T-helper 2 cell treated with Interferon-gamma antibody and Interleukin-4, amounts not matched to agents 5 μg/mL and 100 μg/mL, for 36 hours (primary cell): Measurements from ENCODE around the gene MSI2.

Source experiments
- DNase-seq: peaks from one replicate; pipeline ENCODE4 v3.0.0; 2021; ENCODE audit warnings: low spot score
- H3K27ac Mint-ChIP-seq: one replicate; pipeline ENCODE4 v1.8.0; 2021; ENCODE audit warnings: mild to moderate bottlenecking, mixed read lengths
- H3K27me3 Mint-ChIP-seq: one replicate; pipeline ENCODE4 v1.8.0; 2021; ENCODE audit warnings: low read depth, mixed read lengths
- H3K36me3 Mint-ChIP-seq: one replicate; pipeline ENCODE4 v1.8.0; 2021; ENCODE audit warnings: low read depth, mixed read lengths
- H3K4me1 Mint-ChIP-seq: one replicate; pipeline ENCODE4 v1.8.0; 2021; ENCODE audit warnings: low read depth, mixed read lengths
- H3K4me3 Mint-ChIP-seq: one replicate; pipeline ENCODE4 v1.8.0; 2022; ENCODE audit warnings: mild to moderate bottlenecking, moderate library complexity, mixed read lengths
- H3K9me3 Mint-ChIP-seq: one replicate; pipeline ENCODE4 v1.8.0; 2021; ENCODE audit warnings: mixed read lengths

MSI2 gene

DNA sequence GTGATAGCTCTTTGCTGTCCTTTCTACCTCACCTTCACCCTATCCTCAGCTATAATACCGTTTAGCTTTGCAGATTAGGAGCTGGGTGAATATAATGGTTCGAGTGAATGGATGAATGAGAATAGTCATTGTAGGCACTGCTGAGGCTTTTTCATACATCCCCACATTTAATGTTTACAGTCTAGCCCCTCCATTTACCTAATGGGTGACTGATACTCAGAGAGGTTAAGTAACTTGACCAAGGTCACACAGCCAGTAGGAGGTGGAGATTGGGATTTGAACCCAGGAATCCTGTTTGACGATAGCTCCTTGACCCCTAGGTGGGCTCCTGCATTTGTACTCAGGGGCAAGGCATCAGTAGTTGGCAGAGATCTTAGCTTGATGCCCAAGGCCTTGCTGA, 293.1 kb downstream of the MSI2 start:
- no peaks in the 10 kb centered on the region for H3K36me3 Mint-ChIP-seq
- H3K9me3 Mint-ChIP-seq: no peaks in the 10 kb centered on the region
- no peaks in the 10 kb centered on the region for H3K27me3 Mint-ChIP-seq
- no peak for DNase-seq
- peaks cover 8% of the 10 kb centered on the region for H3K4me1 Mint-ChIP-seq
- no peak overlapping the region for H3K4me3 Mint-ChIP-seq
- no peak overlapping the region for H3K27ac Mint-ChIP-seq

DNA sequence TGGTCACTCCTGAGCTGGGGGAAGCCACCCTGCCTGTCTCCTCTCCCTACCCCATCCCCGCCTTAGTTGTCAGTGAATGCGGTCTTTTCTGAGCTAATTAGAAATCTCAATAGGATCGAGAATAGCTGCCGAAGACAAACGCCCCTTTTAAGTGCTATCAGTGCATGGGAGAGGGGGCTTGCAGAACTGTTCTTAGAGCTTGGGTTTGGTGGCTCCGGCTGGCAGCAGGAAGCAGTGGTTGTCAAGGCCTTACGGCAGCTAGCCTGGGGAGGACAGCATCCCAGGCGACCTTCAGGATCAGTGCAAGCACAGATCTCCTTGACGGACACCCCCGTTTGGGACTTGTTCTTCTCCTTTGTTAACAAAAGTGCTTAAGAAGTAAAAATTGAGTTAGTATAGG, 293.7 kb downstream of the MSI2 start:
- Mint-ChIP-seq H3K27me3 (no peaks in the 10 kb centered on the region), H3K9me3 (no peaks in the 10 kb centered on the region), H3K4me1 (peaks cover 8% of the 10 kb centered on the region), H3K27ac (no peak overlapping the region), H3K4me3 (no peak overlapping the region), H3K36me3 (no peaks in the 10 kb centered on the region)
- no peak for DNase-seq

DNA sequence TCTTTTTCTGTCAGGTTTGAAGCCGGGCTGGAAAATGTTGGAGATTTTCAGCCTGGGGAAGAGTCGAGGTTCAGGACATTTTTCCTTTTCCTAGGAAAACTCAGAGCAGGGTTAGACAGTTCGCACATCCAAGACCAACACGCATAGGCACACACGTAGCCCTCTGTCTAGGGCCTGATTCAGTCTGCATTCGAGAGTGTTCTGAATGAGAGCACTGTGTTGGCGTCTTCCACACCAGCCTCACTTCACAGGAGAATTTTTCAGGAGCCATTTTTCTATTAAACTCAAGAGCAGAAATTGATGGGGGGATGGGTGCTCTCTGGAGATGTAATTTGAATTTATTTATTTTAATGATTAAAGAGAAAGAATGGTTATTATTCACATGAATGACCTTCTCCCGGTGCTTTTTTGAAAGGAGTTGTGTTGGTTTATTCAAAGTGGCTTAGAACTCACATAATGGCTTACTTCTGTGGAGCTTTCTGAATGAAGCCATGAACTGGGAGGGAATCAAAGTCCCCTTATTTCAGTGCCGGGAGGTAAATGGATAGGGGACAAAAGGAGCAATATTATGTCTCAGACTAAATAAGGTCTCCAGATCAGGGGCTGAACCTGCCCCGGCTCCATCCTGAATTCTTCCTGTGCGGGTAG, 294.5 kb downstream of the MSI2 start:
- Mint-ChIP-seq H3K27ac (no peak overlapping the region), H3K9me3 (no peaks in the 10 kb centered on the region), H3K4me1 (peaks cover 8% of the 10 kb centered on the region), H3K4me3 (no peak overlapping the region), H3K27me3 (no peaks in the 10 kb centered on the region), H3K36me3 (no peaks in the 10 kb centered on the region)
- DNase-seq: no peak

DNA sequence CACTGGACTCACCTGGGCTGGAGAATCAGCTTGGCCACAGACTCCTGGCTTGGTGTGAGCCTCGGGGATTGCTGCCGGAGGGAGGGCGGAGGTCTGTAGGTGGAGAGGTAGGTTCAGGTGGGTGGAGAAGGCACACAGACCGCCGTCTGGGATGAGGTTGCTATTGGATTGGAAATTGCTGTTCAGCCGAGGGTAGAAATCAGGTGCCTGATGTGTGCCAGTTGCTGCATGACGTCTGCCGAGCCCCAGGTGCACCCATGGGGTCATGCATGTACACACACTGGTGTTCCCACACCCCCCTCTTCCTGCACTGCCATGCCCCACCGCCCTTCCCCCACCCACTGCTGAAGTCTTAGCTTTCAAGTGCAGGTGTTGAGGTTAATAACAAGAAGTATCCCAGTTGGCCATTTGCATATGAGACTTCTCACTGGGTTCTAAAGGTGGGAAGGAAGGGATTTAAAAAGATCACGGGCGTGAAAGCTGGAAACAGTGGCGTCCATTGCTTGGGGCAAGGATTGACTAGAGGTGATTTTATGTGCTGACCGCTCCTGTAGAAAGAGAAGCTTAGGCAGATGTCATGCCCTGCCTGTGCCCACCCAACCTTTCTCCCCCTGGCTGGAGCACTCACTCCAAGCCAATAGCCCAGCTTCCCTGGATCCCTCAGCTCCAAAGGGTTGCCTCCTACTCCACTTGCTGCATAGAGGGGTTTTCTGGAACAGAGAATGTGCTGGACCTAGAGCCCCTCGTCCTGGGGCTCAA, 295.2 kb downstream of the MSI2 start:
- H3K36me3 Mint-ChIP-seq: no peaks in the 10 kb centered on the region
- H3K27ac Mint-ChIP-seq: no peak overlapping the region
- no peak overlapping the region for H3K4me3 Mint-ChIP-seq
- H3K27me3 Mint-ChIP-seq: no peaks in the 10 kb centered on the region
- peaks cover 8% of the 10 kb centered on the region for H3K4me1 Mint-ChIP-seq
- no peaks in the 10 kb centered on the region for H3K9me3 Mint-ChIP-seq
- DNase-seq: no peak

DNA sequence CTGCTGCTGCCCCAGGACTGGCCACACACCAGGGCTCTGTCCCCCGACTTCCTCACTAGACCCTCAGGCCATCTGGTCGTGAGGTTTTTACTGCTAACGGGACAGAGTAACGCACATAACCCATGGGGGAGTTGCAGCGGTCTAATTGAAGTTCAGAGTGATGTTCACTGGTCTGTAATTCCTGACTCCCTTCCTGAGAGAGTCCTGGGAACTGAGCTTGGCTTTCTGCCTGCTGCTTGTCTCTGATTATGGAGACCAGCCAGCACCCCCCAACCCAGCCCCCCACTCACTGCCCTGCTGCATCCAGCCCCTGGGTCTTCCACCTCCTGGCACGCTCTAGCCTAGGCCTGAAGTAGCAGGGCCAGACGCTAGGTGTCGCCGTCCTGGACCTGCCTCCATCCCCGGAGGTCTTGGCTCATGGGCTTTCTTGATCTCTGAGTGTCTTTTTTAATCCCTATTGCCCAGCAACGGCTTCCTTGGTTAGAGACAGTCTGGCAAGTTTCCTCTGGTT, 295.8 kb downstream of the MSI2 start:
- H3K36me3 Mint-ChIP-seq: no peaks in the 10 kb centered on the region
- no peak overlapping the region for H3K27ac Mint-ChIP-seq
- no peak overlapping the region for H3K4me3 Mint-ChIP-seq
- H3K9me3 Mint-ChIP-seq: no peaks in the 10 kb centered on the region
- DNase-seq: no peak
- H3K4me1 Mint-ChIP-seq: peaks cover 3% of the 10 kb centered on the region
- H3K27me3 Mint-ChIP-seq: no peaks in the 10 kb centered on the region

DNA sequence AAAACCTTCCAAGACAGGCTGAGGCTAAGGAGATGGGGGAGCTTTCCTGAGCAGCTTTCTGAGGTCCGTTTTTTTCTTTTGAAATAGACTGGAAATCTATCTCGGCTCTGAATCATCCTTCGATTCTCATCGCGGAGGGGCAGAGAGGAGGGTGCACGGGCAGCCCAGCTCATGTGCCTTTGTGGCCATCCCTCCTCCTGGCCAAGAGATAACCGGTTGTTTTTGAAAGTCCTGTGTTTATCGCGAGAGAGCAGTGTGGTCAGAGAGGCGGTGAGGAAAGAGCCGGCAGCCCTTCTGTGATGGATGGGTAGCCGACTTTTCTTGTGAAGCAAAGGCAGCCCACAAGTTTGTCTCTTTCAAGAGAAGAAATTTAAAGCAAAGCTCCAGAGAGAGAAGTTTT, 297.2 kb downstream of the MSI2 start:
- H3K9me3 Mint-ChIP-seq: no peaks in the 10 kb centered on the region
- DNase-seq: no peak
- H3K36me3 Mint-ChIP-seq: no peaks in the 10 kb centered on the region
- no peak overlapping the region for H3K27ac Mint-ChIP-seq
- no peaks in the 10 kb centered on the region for H3K27me3 Mint-ChIP-seq
- no peaks in the 10 kb centered on the region for H3K4me1 Mint-ChIP-seq
- H3K4me3 Mint-ChIP-seq: no peak overlapping the region

DNA sequence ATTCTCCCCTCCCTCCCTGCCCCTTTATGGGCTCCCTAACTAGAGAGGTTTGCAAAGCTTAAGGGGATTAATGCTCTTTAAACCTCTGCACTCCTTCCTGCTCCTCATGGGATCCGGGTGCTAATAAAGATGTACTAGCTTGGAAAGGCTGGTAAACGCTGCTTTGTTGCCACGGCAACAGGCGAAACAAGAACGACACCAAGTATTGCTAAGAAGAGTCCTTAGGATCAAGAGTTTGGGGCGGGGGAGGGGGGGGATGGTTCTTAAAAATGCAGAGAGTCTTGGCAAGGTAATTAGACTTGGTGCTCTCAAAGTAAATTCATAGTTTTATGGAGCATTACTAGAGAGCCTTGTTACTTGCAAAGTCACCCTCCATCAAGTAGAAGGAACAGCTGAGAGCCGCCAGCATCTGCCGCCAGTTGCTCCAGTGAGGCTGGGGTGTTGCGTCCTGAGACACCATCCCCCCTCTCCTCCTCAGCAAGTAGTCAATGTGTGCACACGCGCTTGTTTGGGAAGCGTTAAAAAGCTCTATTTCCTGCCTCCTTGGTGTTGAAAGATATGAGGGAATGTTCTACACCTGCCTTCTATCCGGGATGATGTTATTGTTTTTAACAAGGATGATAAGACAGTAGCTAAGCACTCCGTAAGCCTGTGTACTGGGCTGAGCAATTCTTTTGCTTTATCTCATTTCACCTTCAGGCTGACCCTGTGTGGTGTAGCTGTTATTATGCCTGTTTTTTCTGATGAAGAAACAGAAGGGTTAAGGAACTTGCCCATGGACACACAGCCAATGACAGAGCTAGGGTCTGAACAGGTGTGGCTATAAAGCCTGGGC, 297.9 kb downstream of the MSI2 start:
- H3K9me3 Mint-ChIP-seq: no peaks in the 10 kb centered on the region
- H3K27ac Mint-ChIP-seq: no peak overlapping the region
- no peaks in the 10 kb centered on the region for H3K4me1 Mint-ChIP-seq
- H3K27me3 Mint-ChIP-seq: no peaks in the 10 kb centered on the region
- no peak for DNase-seq
- no peak overlapping the region for H3K4me3 Mint-ChIP-seq
- no peaks in the 10 kb centered on the region for H3K36me3 Mint-ChIP-seq

DNA sequence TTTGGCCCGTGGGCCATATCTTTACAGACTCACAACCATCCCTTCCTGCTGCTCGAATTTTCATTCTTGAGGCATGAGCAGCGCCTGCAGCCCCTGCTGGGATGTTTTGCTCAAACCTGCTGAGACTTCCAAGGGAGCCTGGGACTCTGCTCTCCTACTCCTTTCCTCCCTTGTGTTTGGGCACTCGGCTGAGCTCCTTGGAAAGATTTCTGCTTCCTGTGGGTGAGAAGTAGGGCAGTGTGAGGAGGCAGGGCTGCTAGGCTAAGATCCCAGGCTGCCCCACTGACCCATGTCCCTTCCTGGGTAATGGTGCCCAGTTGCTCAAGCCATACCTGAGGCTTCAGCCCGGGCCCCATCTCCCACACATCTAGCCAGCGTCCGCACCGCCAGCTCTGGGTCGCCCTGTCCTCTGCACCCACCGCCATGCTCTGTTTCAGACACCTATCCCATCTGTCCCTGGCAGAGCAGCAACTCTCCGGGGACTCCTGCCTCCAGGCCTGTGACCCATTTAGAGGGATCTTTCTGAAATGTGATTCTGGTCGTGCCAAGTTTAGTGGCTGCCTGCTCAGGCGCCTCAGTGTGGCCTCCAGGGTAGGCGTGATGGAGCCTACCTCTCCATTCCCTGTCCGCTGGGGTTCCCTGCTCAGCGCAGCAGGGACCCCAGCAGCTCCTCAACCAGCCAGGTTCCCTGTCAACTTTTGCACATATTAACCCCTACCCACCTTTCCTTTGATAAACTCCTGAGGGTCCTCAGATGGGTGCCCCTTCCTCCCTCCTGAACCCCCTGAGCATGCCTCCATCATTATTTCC, 298.7 kb downstream of the MSI2 start:
- Mint-ChIP-seq H3K9me3 (no peaks in the 10 kb centered on the region), H3K4me1 (no peaks in the 10 kb centered on the region), H3K4me3 (no peak overlapping the region), H3K36me3 (no peaks in the 10 kb centered on the region), H3K27me3 (no peaks in the 10 kb centered on the region), H3K27ac (no peak overlapping the region)
- no peak for DNase-seq

DNA sequence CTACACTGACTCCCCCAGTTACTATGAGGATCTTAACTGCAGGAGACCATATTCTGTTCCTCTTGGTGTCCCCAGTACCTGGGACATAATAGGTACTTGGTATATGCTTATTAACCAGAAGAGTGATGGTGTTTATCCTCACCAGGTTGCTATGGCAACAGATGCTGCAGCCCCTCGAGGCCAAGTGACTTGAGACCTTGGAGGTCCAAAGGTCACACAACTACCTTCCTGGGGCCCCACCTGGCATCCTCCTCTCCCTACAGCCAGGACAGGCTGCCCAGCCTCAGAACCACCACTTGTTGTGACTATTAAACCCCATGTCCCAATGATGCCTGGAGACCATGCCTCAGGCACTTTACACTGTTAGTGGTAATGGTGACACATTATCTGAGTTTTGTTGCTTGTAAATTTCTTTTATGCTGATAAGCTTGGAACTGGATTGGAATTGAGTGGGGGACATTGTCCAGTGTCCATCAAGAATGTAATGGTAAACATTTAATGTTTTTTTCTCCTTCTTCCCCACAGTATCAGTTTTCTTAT, 299.4 kb downstream of the MSI2 start:
- Mint-ChIP-seq H3K4me3 (no peak overlapping the region), H3K36me3 (no peaks in the 10 kb centered on the region), H3K27me3 (no peaks in the 10 kb centered on the region), H3K4me1 (peaks cover under 1% of the 10 kb centered on the region), H3K9me3 (no peaks in the 10 kb centered on the region), H3K27ac (no peak overlapping the region)
- no peak for DNase-seq

DNA sequence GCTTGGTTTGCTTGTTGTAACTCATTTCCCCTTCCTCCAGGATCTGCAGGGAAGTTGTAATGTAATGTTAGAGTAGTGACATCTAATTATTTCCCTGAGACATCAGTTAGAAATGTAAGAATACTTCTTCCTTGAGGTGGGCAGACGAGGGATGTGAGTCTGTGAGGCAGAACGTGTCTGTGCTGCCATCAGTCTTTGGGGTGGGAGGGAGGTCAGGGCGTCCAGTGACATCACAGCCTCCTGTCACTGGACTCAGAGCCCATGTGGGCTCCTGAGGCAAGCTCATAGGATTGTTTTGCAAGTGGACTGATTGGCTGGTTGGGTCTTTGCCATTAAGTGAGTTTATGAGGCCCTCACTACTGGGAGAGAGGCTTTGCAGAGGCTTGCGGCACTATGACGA, 300.0 kb downstream of the MSI2 start:
- Mint-ChIP-seq H3K4me1 (peaks cover 3% of the 10 kb centered on the region), H3K9me3 (no peaks in the 10 kb centered on the region)

DNA sequence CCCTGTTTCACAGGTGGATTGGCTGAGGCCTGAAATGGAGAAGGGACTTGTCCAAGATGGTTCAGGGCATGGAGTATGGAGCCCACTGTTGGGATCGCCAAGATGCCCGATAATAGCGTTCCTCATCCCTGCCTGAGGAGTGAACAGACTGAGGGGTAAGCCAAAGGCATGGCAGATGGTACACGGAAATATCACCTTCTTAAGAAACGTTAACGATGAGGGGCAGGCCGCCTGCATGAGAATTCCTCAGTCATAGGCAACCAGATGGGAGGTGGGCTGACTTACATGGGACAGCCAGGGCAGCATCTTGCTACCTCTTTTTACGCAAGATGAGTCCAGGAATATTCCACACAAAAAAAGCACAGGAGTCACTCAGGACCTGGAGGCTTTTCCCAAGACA, 300.7 kb downstream of the MSI2 start:
- no peak for DNase-seq
- H3K27ac Mint-ChIP-seq: no peak overlapping the region
- no peaks in the 10 kb centered on the region for H3K9me3 Mint-ChIP-seq
- H3K27me3 Mint-ChIP-seq: no peaks in the 10 kb centered on the region
- H3K4me3 Mint-ChIP-seq: no peak overlapping the region
- no peaks in the 10 kb centered on the region for H3K36me3 Mint-ChIP-seq
- H3K4me1 Mint-ChIP-seq: peaks cover 3% of the 10 kb centered on the region

More for the DNA sequence above, 300.0 kb downstream of the MSI2 start:
- Mint-ChIP-seq H3K36me3 (no peaks in the 10 kb centered on the region), H3K27ac (no peak overlapping the region), H3K4me3 (no peak overlapping the region), H3K27me3 (no peaks in the 10 kb centered on the region)
- no peak for DNase-seq

DNA sequence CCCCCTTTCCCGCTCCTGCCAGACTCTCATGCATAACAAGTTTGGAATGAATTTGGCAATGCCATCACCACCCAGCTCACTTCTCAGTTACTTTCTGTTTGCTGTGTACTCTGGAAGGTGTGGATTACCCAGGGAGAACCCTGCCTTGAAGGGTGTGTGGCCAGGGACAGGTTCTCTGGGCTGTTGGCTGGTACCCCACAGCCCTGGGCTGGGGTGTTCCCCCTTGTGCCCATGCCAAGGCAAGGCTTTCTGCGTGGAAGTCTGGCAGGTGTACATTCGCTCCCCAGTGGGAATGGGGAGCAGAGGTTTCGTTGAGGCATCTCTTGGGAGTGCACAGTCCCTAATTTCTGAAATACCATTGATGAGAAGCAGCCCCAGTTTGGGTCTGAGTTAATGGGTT, 301.1 kb downstream of the MSI2 start:
- Mint-ChIP-seq H3K9me3 (no peaks in the 10 kb centered on the region), H3K27me3 (no peaks in the 10 kb centered on the region), H3K27ac (no peak overlapping the region), H3K36me3 (no peaks in the 10 kb centered on the region), H3K4me3 (no peak overlapping the region), H3K4me1 (peaks cover 3% of the 10 kb centered on the region)
- no peak for DNase-seq
